Endometrial microvascular endothelial cells (primary cell): ENCODE results near the gene MYD88. TPM values are rescaled to one million over a fixed set of nuclear protein-coding genes. Genes with fewer than 3 reads are reported as not detected.

Experiments
- in situ Hi-C: cut with HindIII; loops from 2 replicates; pipeline ENCODE4 v1.10.0; 2017; ENCODE audit warnings: low sequenced_read_pairs, low pct_unique_long_range_greater_than_20kb; ENCODE audit errors: inconsistent ontology term
- total RNA-seq: library from RNA; depleted of rRNA; stranded (reverse); fragments of >200 nt; gene quantifications from one replicate; pipeline ENCODE4 v1.2.3, GENCODE V29; 2015; ENCODE audit errors: inconsistent ontology term

Gene MYD88
- total RNA-seq, 1 donor from 2014 or later, result 39.3 TPM

DNA sequence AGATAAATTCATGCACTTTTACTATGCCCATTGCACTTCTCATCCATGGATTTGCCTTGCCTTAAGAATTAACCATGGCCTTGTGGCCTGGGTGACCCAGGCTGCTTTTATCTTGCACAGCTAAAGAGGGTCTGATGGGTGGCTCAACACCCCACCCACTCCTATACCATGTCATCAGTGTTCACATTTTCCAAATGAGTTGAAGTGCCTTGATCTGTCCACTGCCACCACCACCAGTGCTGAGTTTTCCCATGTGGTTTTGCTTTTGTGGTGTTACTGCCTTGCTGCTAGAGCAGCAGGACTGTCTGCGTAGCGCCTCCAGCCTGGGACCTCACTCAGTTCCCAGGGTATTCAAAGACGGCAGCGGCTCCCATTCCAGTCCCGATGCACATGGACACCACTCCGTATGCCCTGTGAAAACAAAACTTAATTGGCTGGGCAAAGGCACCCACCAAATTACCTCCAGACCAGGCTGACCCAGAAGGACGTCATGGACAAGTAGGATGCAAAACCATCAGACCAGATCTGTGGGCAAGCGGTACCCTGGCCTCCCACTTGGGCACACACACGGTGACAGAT, 15.7 kb upstream of the MYD88 start:
- in situ Hi-C loops, result no loop called here

DNA sequence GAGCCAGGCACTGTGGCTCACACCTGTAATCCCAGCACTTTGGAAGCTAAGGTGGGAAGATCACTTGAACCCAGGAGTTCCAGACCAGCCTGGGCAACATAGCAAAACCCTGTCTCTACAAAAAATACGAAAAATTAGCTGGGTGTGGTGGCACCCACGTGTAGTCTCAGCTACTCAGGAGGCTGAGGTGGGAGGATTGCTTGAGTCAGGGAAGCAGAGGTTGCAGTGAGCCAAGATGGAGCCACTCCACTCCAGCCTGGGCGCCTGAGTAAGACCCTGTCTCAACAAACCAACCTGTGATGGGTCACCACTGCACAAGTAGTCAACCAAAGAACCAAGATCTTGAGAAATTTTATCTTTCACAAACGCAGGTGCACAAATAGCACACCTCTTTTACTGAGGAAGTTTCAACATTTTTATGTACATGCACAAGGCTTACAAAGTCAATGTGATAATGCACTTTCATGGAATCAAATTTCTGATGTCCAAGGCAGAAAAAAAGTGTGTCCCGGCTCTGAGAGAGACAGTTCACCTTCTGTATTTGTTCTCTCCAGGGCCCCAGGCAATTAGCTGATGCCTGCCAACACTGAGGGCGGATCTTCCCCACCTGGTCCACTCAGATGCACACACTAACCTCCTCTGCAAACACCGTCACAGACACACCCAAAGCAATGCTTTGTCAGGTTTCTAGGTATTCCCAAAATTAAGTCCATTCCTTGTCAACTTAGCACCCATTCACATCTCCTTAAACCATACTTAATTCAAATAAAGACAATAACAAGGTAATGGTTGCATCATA, 13.9 kb upstream of the MYD88 start:
- in situ Hi-C loops, result loop anchor here (25.0 kb wide), 1 partner anchor 113 kb away; no protein-coding TSS in a partner anchor

DNA sequence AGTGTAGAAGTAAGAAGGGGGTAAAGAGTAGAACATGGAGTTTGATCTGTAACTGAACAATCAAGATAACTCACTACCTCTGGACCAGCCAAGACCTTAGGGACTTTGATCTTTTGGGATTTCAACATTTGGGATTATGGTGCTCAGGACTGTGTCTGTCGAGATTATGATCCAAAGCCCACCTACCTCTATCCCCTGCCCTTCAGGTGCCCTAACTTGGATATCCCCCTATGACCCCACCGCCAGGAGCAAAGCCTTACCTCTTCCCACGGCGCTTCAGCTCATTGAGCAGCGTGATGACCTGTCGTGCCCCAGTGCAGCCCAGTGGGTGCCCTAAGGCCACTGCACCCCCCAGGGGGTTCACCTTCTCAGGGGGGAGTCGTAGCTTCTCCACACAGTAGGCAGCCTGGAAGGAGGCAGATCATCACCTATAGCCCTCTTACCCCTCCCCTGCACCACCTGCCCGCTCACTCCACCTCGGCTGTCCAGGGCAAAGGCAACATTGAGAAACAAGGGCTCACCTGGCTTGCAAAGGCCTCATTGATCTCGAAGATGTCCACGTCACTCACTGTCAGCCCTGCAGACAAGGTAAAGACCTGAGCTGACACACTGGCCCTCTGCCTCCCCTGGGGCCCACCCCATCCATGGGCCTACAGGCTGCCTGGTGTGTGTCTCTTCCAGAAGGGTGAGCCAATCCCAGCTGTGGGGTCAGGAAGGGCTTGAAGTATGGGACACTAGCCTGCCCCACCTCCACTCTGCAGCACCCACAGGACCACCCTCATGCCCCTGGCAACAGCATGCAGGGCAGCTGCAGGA, 12.9 kb upstream of the MYD88 start:
- in situ Hi-C loops, result loop anchor here (25.0 kb wide), 1 partner anchor 112 kb away; no protein-coding TSS in a partner anchor

DNA sequence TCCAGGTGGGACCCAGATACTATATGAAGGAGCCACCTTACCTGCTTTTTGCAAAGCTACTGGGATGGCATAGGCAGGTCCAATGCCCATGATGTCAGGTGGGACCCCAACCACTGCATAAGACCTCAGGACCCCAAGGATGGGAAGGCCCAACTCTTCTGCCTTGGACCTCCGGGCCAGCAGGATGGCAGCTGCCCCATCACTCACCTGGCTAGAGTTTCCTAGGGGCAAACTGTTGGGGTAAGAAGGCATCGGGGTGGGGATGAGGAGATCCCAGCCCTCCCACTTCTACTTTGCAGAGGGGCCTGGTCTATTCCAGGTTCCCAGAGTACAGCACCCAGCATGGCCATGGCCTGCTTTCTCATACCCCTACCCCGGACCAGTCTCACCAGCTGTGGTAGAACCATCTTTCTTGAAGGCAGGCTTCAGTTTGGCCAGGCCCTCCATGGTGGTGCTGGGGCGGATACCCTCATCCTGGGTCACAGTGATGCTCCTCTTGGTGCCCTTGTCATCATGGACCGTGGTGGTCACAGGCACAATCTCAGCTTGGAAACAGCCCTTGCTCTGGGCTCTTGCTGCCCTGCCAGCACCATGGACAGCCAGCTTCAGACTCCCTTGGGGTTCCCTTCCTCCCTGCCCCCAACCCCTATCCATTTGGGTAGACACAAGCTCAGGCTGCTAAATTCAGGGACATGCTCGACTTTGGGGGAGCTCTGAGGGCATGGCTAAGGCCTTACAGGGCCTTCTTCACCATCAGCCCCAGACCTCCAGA, 12.2 kb upstream of the MYD88 start:
- in situ Hi-C loops, result loop anchor here (25.0 kb wide), 1 partner anchor 111 kb away; no protein-coding TSS in a partner anchor

DNA sequence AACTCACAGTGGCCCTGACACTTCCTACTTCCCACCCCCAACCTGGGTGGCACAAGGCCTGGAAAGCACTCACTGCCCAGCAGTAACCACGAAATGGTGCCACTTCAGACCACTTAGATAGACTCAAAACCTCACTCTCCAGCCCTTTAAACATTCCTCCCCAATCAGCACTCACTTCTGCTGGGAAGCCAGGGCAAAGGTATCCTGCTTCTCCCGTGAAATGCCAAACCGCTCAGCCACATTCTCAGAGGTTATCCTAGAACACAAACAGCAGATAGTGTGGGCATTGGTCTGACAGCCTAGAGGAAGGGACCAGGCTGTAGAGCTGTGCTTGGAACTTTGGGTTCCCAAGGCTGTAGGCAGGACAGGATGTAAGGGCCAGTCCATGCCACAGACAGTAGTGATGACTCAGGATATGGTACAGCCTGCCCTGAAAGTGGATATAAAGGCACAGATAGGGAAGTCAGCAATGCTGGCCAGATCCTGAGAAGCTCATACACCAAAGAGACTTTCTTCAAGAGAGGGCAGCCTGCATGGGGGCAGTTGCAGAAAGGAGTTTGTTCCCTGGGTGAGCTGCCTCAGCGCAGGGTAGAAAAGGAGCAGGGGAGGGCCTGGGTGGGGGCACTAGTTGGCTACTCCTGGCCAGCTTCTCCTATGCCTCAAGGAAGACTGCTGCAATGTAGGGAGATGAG, 10.7 kb upstream of the MYD88 start:
- in situ Hi-C loops, result loop anchor here (25.0 kb wide), 1 partner anchor 110 kb away; no protein-coding TSS in a partner anchor

DNA sequence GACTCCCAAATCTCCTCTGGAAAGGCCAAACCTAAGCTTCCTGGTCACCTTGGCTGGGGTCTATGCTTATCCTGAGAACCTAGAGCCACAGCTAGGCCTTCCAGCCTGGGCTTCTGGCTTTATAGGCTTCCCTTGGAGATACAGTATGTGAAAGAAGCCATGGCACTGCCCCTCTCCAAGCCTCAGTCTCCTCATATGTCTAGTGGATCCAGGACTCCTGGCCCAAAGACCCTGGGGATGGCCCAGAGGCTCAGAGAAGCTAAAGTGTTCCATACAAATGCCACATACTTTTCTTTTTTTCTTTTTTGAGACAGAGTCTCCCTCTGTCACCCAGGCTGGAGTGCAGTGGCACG, 10.2 kb upstream of the MYD88 start:
- in situ Hi-C loops, result loop anchor here (25.0 kb wide), 1 partner anchor 109 kb away; no protein-coding TSS in a partner anchor

DNA sequence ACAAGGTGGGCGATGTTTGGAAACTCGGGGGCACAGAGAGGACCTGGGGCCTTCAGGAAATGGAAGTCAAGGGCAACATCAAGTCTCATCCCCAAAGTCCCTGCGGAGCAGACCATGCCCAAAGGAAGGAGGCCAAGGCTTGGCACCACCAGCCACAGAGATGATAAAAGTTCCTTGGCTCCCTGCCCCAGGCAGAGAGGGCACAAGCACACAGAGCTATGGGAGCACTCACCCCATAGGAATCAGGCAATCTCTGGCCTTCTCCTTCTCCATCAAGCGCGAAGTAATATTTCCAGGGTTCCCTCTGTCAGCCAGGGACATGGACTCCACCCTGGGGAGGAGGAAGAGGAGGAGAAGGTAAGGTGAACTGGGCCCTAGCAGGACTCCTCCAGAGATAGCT, 9.4 kb upstream of the MYD88 start:
- in situ Hi-C loops, result loop anchor here (25.0 kb wide), 1 partner anchor 108 kb away; no protein-coding TSS in a partner anchor

DNA sequence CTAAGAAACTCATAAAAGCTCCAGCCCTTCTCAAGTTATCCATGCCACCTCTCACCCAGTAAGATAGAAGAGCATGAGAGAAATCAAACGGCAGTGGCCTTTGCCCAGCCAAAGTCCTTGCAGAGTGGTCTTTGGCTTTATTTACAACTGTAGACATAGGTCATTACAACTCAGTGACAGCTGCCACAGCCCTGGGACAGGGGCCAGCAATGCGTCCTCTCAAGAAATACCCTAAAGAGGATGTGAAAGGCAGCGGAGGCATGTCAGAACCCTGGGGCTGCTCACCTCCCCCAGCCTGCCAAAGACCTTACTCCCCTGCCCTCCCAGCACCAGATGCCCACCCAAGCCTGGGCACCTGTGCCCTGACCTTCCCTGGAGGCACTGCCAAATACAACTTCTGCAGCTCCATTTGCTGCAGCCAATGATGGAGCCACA, 7.8 kb upstream of the MYD88 start:
- in situ Hi-C loops, result loop anchor here (25.0 kb wide), 1 partner anchor 107 kb away; no protein-coding TSS in a partner anchor

DNA sequence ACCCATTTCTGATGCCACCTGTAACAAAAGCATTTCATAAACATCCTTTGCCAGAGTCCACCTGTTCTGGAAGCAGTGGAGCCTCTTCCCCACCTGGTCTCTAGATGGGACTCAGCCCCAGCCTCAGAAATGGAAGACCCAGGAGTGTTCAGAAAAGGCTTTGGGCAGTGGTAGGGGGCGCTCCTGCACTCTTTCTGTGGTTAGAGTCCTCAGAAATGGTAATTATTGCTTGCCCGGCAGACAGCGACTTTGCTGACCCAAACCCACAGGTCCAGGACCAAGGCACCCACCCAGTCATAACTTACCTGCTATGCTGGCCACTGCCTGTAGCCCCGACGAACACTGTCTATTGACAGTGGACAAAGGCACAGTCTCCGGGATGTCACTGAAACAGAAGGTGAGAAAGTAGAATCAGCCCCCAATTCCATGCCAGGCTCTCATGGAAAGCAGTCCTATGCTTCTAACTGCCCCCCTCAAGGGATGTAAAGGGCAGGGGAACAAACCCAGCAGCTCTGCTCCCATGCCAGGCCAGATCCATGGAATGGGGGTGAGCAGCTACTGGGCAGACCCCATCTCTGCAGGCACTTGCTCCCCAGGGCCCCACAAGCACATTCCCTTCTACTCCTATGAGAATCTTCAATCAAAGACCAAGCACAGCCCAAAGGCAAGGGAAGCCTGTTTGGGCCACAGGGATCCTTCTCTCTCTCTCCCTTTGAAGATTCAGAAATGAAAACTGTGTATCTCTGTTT, 6.7 kb upstream of the MYD88 start:
- in situ Hi-C loops, result loop anchor here (25.0 kb wide), 1 partner anchor 106 kb away; no protein-coding TSS in a partner anchor

DNA sequence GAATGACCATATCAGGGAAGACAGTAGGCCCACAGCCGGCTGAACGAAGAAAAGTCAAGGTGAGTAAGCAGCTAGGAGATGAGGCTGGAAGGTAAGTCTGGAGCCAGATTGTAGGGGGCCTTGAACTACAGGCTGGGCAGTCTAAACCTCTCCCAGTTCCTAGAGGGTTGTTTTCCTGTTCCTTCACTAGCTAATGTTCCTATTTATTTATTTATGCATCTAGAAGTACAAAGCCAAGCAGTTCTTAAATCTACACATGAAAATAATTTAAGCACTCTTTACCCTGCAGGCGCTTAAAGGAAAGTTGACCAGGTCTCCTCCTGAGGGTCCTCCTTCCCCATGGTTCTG, 5.3 kb upstream of the MYD88 start:
- in situ Hi-C loops, result loop anchor here (25.0 kb wide), 1 partner anchor 104 kb away; no protein-coding TSS in a partner anchor

DNA sequence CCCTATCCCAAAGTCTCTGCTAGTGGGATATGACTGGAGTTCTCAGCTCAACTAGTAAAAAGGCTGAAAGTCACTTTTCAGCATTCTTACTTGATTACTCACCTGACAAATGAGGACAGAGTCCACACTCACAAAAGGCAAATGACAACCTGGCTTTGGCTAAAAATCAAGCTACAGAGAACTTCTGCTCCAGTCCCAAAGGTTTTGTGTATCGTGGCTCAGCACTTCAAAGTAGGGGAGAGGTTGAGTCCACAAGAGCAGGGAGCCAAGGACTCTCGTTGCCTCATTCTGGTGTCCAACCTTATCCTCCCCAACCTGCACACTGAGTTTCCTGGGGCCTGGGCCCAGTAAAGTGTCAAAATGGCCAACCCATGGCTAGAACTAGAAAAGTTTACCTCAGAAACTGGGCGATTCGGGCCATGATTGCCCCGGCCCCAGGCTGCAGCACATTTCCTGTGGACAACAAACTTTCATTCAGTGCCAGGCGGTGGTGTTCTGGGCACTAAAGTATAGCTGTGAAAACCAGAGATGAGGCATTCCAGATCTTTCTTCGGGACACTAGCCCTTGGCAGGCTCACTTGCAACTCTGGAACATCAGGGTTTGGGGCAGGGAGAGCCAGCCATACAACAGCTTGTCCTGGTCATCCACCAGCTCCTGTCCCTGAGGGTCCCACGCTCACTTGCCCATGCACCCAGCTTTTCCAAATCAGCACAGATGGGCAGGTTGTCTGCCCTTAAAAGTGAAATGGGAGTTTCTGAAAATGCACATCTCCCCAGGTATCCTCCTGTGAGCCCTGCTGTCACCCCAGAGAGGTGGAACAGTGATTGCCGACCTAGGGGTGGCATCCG, 4.7 kb upstream of the MYD88 start:
- in situ Hi-C loops, result loop anchor here (25.0 kb wide), 1 partner anchor 104 kb away; no protein-coding TSS in a partner anchor

DNA sequence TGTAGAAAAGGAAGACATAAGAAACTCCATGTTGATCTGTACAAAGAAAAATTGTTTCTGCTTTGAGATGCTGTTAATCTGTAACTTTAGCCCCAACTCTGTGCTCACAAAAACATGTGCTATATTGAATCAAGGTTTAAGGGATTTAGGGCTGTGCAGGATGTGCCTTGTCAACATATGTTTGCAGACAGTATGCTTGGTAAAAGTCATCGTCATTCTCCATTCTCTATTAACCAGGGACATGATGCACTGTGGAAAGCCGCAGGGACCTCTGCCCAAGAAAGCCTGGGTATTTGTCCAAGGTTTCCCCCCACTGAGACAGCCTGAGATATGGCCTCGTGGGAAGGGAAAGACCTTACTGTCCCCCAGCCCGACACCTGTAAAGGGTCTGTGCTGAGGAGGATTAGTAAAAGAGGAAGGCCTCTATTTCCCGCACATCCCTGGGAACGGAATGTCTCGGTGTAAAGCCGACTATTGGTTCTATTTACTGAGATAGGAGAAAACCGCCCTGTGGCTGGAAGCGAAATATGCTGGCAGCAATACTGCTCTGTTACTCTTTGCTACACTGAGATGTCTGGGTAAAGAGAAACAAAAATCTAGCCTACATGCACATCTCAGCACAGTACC, 3.8 kb upstream of the MYD88 start:
- in situ Hi-C loops, result loop anchor here (25.0 kb wide), 1 partner anchor 103 kb away; no protein-coding TSS in a partner anchor

DNA sequence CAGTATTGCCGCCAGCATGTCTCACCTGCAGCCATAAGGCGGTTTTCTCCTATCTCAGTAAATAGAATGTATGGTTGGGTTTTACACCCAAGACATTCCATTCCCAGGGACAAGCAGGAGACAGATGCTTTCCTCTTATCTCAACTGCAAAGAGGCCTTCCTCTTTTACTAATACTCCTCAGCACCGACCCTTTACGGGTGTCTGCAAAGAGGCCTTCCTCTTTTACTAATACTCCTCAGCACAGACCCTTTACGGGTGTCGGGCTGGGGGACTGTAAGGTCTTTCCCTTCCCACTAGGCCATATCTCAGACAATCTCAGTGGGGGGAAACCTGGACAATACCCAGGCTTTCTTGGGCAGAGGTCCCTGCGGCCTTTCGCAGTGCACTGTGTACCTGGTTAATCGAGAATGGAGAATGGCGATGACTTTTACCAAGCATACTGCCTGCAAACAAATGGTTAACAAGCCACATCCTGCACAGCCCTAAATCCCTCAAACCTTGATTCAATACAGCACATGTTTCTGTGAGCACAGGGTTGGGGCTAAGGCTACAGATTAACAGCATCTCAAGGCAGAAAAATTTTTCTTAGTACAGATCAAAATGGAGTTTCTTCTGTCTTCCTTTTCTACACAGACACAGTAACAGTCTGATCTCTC, 2.7 kb upstream of the MYD88 start:
- in situ Hi-C loops, result loop anchor here (25.0 kb wide), 1 partner anchor 102 kb away; no protein-coding TSS in a partner anchor

DNA sequence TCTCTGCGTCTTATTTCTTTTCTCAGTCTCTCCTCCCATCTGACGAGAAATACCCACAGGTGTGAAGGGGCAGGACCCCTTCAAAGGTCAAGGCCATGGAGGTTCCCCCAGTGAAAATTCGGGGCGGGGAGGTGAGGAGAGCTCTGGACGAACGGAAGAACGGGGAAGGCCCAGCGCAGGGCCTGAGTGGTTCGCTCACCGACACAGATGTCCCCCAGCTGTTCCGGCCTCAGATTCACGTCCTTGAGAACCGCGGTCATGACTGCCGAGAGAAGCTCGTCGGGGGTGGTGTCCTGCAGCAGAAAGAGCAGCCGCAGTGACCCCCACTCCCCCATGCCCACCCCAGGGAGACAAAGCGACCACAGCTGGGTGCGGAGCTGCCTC, 2.1 kb upstream of the MYD88 start:
- in situ Hi-C loops, result loop anchor here (25.0 kb wide), 1 partner anchor 101 kb away; no protein-coding TSS in a partner anchor
